Measurements from ENCODE around the gene FOXP1.

The FOXP1 gene

DNA sequence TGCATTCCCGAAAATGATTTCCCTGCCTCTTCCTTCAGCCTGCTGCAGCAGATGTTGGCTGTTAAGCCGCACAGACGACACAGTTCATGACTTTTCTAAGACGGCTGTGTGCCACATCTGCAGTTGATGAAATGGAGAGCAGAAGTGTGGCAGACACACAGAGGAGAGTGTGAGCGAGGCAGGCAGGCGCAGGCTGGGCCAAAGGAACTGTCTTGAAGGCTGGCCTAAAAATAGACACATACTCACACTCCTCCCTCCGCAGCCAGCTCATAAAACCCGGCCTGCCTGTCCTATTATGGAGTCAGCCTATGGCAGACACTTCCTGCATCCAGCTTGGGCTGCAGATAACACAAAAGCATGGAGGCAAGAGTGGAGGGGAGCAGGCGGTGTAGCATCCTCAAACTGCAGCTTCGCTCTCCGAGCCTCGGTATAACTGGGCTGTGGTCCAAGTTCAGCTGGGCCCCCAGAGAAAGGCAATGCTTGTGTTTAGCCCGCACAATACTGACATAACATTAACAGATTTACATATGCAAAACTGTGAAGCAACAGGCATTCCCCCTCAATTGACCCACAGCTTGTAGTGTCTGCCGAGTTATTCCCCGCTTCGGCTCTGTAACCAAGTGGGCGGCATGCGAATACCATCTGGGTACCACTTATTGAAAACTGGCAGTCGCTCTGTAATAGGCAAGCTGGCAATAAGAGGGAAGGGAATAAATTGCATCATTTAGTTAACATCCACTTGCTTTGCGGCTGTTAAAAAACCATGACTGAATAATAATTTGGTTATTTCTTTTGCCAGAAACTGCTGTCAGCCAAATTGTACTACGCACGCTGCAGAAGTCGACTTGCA, 40.8 kb downstream of the FOXP1 start:
- Histone ChIP-seq H3K27ac (no peak overlapping the region), H3K36me3 (no peaks in the 10 kb centered on the region), H3K27me3 (ENCODE audit: insufficient read depth, low read depth, severe bottlenecking) (no peaks in the 10 kb centered on the region), H3K9me3 (ENCODE audit: severe bottlenecking) (no peaks in the 10 kb centered on the region), H3K4me3 (ENCODE audit: low read depth, low read length) (no peak overlapping the region)
- TF ChIP-seq, protein P1, sequence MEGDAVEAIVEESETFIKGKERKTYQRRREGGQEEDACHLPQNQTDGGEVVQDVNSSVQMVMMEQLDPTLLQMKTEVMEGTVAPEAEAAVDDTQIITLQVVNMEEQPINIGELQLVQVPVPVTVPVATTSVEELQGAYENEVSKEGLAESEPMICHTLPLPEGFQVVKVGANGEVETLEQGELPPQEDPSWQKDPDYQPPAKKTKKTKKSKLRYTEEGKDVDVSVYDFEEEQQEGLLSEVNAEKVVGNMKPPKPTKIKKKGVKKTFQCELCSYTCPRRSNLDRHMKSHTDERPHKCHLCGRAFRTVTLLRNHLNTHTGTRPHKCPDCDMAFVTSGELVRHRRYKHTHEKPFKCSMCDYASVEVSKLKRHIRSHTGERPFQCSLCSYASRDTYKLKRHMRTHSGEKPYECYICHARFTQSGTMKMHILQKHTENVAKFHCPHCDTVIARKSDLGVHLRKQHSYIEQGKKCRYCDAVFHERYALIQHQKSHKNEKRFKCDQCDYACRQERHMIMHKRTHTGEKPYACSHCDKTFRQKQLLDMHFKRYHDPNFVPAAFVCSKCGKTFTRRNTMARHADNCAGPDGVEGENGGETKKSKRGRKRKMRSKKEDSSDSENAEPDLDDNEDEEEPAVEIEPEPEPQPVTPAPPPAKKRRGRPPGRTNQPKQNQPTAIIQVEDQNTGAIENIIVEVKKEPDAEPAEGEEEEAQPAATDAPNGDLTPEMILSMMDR (IDR thresholded peaks at IDR 0.05; ENCODE audit: low read depth, low read length) = no peak
- DNase-seq = no peak

- no peak for DNase-seq
- Histone ChIP-seq H3K4me3 (ENCODE audit: low read depth, low read length) (no peak overlapping the region), H3K36me3 (no peaks in the 10 kb centered on the region), H3K9me3 (ENCODE audit: severe bottlenecking) (no peaks in the 10 kb centered on the region), H3K27ac (no peak overlapping the region), H3K27me3 (ENCODE audit: insufficient read depth, low read depth, severe bottlenecking) (no peaks in the 10 kb centered on the region)
- TF ChIP-seq, protein P1 (IDR thresholded peaks at IDR 0.05; ENCODE audit: low read depth, low read length) = no peak
Observed at GRCh38 chr3:71541313-71541712, 42.2 kb downstream of the FOXP1 start.

- no peak overlapping the region for H3K4me3 ChIP-seq (ENCODE audit: low read depth, low read length)
- H3K27ac ChIP-seq = no peak overlapping the region
- H3K36me3 ChIP-seq = no peaks in the 10 kb centered on the region
- no peaks in the 10 kb centered on the region for H3K9me3 ChIP-seq (ENCODE audit: severe bottlenecking)
- TF ChIP-seq, protein P1 (IDR thresholded peaks at IDR 0.05; ENCODE audit: low read depth, low read length) = no peak
- no peak for DNase-seq
- no peaks in the 10 kb centered on the region for H3K27me3 ChIP-seq (ENCODE audit: insufficient read depth, low read depth, severe bottlenecking)
Observed at GRCh38 chr3:71537211-71537611, 46.3 kb downstream of the FOXP1 start.

DNA sequence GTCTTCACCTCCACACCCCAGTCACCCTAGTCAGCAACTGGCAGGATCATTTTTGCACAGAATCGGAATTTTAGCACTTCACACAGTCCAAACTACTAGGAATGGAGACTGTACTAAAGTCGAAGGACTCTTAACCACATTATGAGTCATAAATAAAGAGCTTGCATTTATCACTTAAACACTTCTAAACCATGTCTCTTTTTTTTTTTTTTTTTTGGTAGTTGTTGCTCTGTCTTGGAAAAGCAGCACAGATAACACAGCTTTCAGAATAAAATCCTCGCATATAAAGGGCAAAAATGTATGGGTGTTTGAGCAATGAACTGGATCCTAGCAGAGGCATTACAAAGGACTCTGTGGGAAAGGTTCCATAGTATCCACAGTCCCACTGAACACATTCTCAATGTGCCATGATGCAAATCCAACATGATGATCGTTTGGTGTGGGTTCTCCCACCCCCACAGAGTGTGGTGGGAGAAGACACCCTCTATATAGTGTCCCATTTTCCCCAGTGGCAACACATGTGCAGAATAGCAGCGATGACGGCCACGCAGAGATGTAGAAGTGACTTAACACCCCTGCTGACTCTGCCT, 47.1 kb downstream of the FOXP1 start:
- DNase-seq = no peak
- no peaks in the 10 kb centered on the region for H3K36me3 ChIP-seq
- TF ChIP-seq, protein P1 (IDR thresholded peaks at IDR 0.05; ENCODE audit: low read depth, low read length) = no peak
- H3K9me3 ChIP-seq (ENCODE audit: severe bottlenecking) = no peaks in the 10 kb centered on the region
- no peak overlapping the region for H3K27ac ChIP-seq
- no peak overlapping the region for H3K4me3 ChIP-seq (ENCODE audit: low read depth, low read length)
- H3K27me3 ChIP-seq (ENCODE audit: insufficient read depth, low read depth, severe bottlenecking) = no peaks in the 10 kb centered on the region

DNA sequence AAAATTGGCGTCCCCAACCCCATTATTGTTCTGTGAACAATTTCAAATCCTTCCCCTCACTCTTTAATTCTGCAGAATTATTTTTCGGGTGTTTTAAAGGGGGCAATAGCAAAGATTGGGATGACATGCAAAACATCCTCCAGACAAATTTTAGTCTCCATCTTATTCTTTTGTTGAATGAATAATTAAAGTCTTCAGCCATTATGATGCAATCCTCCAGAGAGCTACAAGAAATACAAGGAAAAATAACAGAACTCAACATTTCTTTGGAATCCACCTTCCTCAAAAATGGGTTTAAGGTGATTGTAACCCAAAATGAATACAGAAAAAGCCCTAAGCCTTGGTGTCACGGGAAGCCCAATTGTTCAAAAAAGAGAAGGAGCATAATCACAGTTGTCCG, 49.9 kb downstream of the FOXP1 start:
- H3K27ac ChIP-seq = no peak overlapping the region

More for the DNA sequence above, 49.9 kb downstream of the FOXP1 start:
- no peak for DNase-seq
- Histone ChIP-seq H3K9me3 (ENCODE audit: severe bottlenecking) (no peaks in the 10 kb centered on the region), H3K4me3 (ENCODE audit: low read depth, low read length) (no peak overlapping the region), H3K36me3 (no peaks in the 10 kb centered on the region), H3K27me3 (ENCODE audit: insufficient read depth, low read depth, severe bottlenecking) (no peaks in the 10 kb centered on the region)
- TF ChIP-seq, protein P1 (IDR thresholded peaks at IDR 0.05; ENCODE audit: low read depth, low read length) = no peak

Measured in WERI-Rb-1 (cell line).